Choroid plexus epithelial cell (primary cell): ENCODE results near the gene ACP6.

Experiments used
- DNase-seq: peaks from one replicate; pipeline ENCODE4 v3.0.0-alpha.2; 2010; ENCODE audit warnings: low read depth
- H3K4me3 ChIP-seq: 2 replicates; pipeline ENCODE4 v1.5.1; 2011; ENCODE audit warnings: low read depth, mild to moderate bottlenecking, control low read depth, low read length, moderate library complexity
- TF ChIP-seq, protein P1 (sequence below): conservative IDR thresholded peaks from 2 replicates; pipeline ENCODE4 v1.5.1; 2011; ENCODE audit warnings: low read depth, mild to moderate bottlenecking, control low read depth, inconsistent platforms, low read length, moderate library complexity

The ACP6 gene

DNA sequence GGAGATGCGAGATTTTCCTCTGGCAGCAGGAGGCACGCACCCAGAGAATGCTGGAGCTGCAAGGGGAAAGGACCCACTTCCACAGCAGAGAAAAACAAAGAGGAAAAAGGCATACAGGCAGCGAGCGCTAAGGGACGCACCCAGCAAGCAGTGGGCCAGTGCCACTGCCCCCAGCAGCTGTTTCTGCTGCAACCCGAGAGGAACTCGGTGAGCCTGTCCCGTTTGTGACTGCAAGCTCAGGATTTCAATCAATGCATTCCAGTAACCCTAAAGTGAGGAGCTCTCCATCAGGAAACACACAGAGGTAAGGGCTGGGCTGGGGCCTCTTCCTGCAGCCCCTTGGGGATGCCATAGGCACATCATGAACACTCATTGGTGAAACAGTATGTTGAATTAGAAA, 58.7 kb downstream of the ACP6 start:
- no peak for DNase-seq
- H3K4me3 ChIP-seq = no peak overlapping the region
- TF ChIP-seq, protein P1, sequence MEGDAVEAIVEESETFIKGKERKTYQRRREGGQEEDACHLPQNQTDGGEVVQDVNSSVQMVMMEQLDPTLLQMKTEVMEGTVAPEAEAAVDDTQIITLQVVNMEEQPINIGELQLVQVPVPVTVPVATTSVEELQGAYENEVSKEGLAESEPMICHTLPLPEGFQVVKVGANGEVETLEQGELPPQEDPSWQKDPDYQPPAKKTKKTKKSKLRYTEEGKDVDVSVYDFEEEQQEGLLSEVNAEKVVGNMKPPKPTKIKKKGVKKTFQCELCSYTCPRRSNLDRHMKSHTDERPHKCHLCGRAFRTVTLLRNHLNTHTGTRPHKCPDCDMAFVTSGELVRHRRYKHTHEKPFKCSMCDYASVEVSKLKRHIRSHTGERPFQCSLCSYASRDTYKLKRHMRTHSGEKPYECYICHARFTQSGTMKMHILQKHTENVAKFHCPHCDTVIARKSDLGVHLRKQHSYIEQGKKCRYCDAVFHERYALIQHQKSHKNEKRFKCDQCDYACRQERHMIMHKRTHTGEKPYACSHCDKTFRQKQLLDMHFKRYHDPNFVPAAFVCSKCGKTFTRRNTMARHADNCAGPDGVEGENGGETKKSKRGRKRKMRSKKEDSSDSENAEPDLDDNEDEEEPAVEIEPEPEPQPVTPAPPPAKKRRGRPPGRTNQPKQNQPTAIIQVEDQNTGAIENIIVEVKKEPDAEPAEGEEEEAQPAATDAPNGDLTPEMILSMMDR = no peak

DNA sequence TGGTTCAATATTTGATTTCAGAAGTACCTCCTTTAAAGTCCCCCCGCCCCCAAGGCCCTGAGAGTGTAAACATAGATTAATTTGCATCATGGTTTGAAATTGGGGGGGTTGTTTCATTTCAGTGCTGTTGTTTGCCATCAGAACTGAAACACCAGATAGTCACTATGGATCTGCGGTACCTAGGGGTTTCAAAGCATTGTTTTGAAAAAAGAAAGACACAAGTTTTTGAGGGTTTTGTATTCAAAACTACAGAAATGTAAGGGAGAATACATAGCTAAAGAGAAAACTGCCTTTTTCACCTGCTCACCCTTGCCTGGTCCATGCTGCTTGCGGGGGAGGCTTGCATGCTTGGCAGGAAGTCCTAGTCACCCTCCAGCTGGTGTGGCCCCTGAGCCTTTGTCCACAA, 59.3 kb downstream of the ACP6 start:
- no peak overlapping the region for H3K4me3 ChIP-seq
- TF ChIP-seq, protein P1 = no peak
- no peak for DNase-seq

DNA sequence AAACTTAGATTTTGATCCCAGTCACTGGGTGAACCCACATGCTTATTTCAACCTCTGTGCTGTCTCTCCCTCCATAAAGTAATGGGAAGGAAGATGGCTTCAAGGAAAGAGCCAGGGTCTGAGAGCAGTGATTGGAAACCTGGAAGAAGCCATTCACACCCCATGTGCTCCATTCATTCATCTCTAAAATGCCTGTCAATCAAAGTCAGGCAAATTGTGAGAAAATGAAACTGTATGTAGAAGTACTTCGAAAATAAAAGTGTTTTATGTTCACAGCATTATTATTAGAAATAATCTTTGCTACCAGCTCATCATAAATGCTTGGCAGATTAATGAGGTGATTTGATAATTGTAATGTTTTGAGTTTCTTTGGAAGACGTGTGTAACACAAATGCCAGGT, 61.0 kb downstream of the ACP6 start:
- no peak for DNase-seq
- TF ChIP-seq, protein P1 = no peak
- no peak overlapping the region for H3K4me3 ChIP-seq

DNA sequence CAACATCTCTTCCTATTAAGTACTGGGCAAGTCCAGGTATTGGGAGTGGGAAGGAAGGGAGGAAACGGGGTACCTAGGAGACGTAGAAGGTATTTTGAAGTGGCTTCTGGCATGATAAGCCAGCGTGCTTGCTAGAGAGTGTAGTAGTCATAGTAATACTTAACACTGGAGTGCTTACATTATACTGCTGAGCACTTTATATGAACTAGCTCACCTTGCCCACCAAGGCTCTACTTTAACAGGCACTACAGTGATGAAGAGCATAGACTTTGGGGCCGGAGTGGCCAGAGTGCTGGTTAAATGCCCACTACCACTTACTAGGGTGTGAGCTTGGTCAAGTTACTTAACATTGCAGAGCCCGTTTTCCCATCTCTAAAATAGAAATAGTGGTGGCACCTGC, 61.7 kb downstream of the ACP6 start:
- H3K4me3 ChIP-seq = no peak overlapping the region
- DNase-seq = no peak

DNA sequence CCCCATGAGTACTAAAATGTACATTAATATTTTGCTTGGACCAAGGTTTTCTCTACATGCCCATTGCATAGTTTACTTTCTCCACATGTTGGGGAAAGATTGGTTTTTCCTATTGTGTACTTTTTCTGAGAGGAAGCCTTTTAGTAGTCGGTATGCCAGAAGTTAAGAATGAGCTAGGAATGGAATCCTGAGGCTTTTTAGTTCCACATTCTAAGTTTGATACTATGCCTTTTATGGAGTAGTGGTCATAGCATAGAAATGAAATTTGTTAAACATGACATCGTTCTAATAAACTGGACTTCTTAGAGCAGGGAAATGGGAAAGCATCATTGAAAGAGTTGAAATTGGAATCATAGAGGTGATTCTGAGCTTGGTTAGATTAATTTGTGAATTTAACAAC, 64.7 kb downstream of the ACP6 start:
- DNase-seq = no peak
- TF ChIP-seq, protein P1 = no peak
- no peak overlapping the region for H3K4me3 ChIP-seq

More for the DNA sequence above, 61.7 kb downstream of the ACP6 start:
- TF ChIP-seq, protein P1 = no peak

DNA sequence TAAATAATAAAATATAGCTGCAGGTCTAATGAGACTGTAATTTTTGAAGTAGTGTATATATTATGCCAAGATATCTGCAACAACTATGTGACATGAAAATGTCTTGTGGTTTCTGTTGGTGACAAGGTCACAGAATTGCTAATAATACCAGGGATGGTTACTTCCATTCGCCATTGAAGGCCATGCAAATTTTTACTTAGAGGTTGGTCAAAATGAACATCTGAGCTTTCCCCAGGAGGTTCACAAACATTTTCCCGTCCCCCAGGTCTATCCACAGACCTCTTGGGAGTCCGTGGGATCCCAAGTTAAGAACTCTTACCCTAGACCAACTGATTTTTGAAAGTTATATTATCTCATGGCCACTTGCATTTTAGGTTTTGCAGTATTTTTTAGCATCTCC, 66.3 kb downstream of the ACP6 start:
- no peak overlapping the region for H3K4me3 ChIP-seq
- TF ChIP-seq, protein P1 = no peak
- DNase-seq = no peak
